Loucy (cell line): ENCODE data around the gene IL34.

Experiments used
- EZH2phosphoT487 ChIP-seq: fragments of 200-600 bp; IDR thresholded peaks from 2 replicates; pipeline ENCODE4 v1.6.1; 2018; ENCODE audit warnings: antibody characterized with exemption, mild to moderate bottlenecking, moderate library complexity, borderline replicate concordance
- TF ChIP-seq, protein P1 (sequence below): fragments of 200-600 bp; sonication (generic); conservative IDR thresholded peaks from 2 replicates; pipeline ENCODE4 v1.5.1; 2014; ENCODE audit warnings: mild to moderate bottlenecking, antibody characterized with exemption, low read length

DNA sequence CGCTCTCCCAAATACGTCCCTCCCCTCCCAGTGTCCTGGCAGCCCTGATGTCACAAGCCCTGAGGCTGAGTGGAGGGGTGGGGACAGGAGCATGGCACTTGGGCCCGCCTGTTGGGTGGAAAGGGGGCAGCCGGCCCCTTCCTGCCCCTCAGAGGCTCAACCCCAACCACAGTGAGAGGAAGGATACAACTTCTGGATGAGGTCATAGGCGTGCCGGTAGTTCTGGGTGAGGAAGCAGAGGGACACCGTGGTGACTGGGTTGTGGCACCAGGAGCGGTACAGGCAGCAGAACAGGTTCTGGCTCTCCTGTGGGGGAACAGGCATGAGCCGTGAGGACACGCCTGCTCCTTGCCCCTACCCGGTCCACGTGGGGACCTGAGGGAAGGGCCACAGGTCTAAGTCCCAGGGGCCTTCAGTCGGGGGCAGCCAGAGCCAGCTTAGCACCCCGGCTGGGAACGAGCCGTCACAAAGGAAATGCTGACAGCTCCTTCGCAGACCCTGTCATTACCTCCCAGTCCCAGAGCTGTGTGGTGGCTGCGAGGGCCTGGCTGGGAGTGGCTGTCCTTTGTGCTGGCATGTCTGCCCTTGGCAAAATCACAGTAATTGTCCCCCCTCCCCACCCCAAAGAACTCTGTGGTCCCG, 50.7 kb downstream of the IL34 start:
- TF ChIP-seq, protein P1, sequence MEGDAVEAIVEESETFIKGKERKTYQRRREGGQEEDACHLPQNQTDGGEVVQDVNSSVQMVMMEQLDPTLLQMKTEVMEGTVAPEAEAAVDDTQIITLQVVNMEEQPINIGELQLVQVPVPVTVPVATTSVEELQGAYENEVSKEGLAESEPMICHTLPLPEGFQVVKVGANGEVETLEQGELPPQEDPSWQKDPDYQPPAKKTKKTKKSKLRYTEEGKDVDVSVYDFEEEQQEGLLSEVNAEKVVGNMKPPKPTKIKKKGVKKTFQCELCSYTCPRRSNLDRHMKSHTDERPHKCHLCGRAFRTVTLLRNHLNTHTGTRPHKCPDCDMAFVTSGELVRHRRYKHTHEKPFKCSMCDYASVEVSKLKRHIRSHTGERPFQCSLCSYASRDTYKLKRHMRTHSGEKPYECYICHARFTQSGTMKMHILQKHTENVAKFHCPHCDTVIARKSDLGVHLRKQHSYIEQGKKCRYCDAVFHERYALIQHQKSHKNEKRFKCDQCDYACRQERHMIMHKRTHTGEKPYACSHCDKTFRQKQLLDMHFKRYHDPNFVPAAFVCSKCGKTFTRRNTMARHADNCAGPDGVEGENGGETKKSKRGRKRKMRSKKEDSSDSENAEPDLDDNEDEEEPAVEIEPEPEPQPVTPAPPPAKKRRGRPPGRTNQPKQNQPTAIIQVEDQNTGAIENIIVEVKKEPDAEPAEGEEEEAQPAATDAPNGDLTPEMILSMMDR: no peak
- no peak for TF ChIP-seq EZH2phosphoT487
